Right lobe of liver (tissue), 4 donors: ENCODE data around the gene RGSL1.

ENCODE experiments used
- POLR2A ChIP-seq: fragments of 450-650 bp; IDR thresholded peaks from one replicate; pipeline ENCODE4 v1.6.1; 2017; ENCODE audit warnings: antibody characterized with exemption, mild to moderate bottlenecking
- TF ChIP-seq, protein P1 (sequence below), 4 donors: fragments of 200-600 bp in 3 of 4; fragments of 450-650 bp in 1 of 4; IDR thresholded peaks; one replicate each; pipeline versions ENCODE4 v1.5.1 to v1.8.0; 2016 to 2022; ENCODE audit warnings: antibody characterized with exemption in 4 of 4, mild to moderate bottlenecking in 2 of 4
- donor health status: DM: no; HTN: no; CAD: no.
- donor health status: DM: no; HTN: no; CAD: no.
- donor health status: DM: no; HTN: yes; CAD: no.

DNA sequence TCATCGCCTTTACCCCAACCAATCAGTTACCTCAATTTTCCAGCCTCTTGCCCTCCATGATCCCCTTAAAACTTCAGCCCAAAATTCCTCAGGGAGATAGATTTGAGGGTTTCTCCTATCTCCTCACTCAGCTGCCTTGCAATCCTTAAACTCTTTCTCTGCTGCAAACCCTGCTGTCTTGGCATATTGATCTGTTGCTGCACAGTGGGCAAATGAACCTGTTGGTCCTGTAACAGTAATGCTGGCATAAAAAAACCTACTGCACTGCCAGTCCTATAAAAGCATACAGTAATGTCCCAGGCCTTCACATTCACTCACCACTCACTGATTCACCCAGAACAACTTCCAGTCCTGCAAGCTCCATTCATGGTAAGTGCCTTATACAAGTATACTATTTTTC, 44.4 kb upstream of the RGSL1 start:
- TF ChIP-seq, protein P1, sequence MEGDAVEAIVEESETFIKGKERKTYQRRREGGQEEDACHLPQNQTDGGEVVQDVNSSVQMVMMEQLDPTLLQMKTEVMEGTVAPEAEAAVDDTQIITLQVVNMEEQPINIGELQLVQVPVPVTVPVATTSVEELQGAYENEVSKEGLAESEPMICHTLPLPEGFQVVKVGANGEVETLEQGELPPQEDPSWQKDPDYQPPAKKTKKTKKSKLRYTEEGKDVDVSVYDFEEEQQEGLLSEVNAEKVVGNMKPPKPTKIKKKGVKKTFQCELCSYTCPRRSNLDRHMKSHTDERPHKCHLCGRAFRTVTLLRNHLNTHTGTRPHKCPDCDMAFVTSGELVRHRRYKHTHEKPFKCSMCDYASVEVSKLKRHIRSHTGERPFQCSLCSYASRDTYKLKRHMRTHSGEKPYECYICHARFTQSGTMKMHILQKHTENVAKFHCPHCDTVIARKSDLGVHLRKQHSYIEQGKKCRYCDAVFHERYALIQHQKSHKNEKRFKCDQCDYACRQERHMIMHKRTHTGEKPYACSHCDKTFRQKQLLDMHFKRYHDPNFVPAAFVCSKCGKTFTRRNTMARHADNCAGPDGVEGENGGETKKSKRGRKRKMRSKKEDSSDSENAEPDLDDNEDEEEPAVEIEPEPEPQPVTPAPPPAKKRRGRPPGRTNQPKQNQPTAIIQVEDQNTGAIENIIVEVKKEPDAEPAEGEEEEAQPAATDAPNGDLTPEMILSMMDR (IDR thresholded peaks at IDR 0.05) = no peak
- TF ChIP-seq POLR2A = no peak
